GM23338 (cell line): ENCODE measurements around the gene NGEF. TPM values are rescaled to one million over a fixed set of nuclear protein-coding genes. Genes with fewer than 3 reads are reported as not detected.

Experiments
- CREB1 ChIP-seq: fragments of 250-450 bp; sonication (Bioruptor Pico); IDR thresholded peaks from 2 replicates; pipeline ENCODE4 v1.5.0; 2020; ENCODE audit warnings: low read depth, mild to moderate bottlenecking, moderate library complexity
- EZH2 ChIP-seq: fragments of 200-600 bp; sonication (generic); IDR thresholded peaks from one replicate; pipeline ENCODE4 v1.8.0; 2017; ENCODE audit warnings: antibody characterized with exemption, mild to moderate bottlenecking, low read depth; ENCODE audit not compliant: unreplicated experiment
- EZH2phosphoT487 ChIP-seq: fragments of 200-600 bp; sonication (generic); IDR thresholded peaks from one replicate; pipeline ENCODE4 v1.8.1; 2018; ENCODE audit warnings: antibody characterized with exemption; ENCODE audit not compliant: unreplicated experiment
- JUNB ChIP-seq: IDR thresholded peaks from one replicate; pipeline ENCODE4 v1.6.1; 2016; ENCODE audit warnings: antibody characterized with exemption; ENCODE audit not compliant: unreplicated experiment
- NANOG ChIP-seq: IDR thresholded peaks from 2 replicates; pipeline ENCODE4 v1.6.1; 2016; ENCODE audit warnings: antibody characterized with exemption, borderline replicate concordance
- STAT1 ChIP-seq: IDR thresholded peaks from one replicate; pipeline ENCODE4 v1.6.1; 2016; ENCODE audit warnings: antibody characterized with exemption; ENCODE audit not compliant: unreplicated experiment
- ZNF114 ChIP-seq: fragments of 250-450 bp; sonication (Bioruptor Pico); IDR thresholded peaks from 2 replicates; pipeline ENCODE4 v1.5.0; 2020; ENCODE audit warnings: mild to moderate bottlenecking, moderate library complexity
- ZNF331 ChIP-seq: fragments of 250-450 bp; sonication (Bioruptor Pico); IDR thresholded peaks from 2 replicates; pipeline ENCODE4 v1.5.0; 2020; ENCODE audit warnings: low read depth, mild to moderate bottlenecking, moderate library complexity
- polyA plus RNA-seq: library from polyadenylated mRNA; unstranded; fragments of >200 nt; fragmentation: Nextera tagmentation; extraction: Ambion mirVana; gene quantifications from 2 replicates; pipeline ENCODE4 v1.2.1, GENCODE V29; 2016
- total RNA-seq: library from RNA; depleted of rRNA; stranded (reverse); fragments of >200 nt; shearing (Covaris generic); gene quantifications from 2 replicates; pipeline ENCODE4 v1.2.3, GENCODE V29; 2014
- TF ChIP-seq, protein P1 (sequence below): fragments of 250-450 bp; sonication (Bioruptor Pico); IDR thresholded peaks from 2 replicates; pipeline ENCODE4 v1.5.0; 2020; ENCODE audit warnings: mild to moderate bottlenecking, moderate library complexity
- TF ChIP-seq, protein P2 (sequence below): IDR thresholded peaks from 2 replicates; pipeline ENCODE4 v1.6.1; 2016; ENCODE audit warnings: antibody characterized with exemption
- TF ChIP-seq, protein P3 (sequence below): IDR thresholded peaks from one replicate; pipeline ENCODE4 v1.6.1; 2018; ENCODE audit warnings: antibody characterized with exemption; ENCODE audit not compliant: unreplicated experiment
- TF ChIP-seq, protein P4 (sequence below), 2 experiments: fragments of 200-600 bp in 1 of 2; sonication (generic) in 1 of 2; conservative IDR thresholded peaks; 2 replicates each; pipeline versions ENCODE4 v1.5.1 to v1.6.1; 2016 to 2017; ENCODE audit warnings: antibody characterized with exemption in 2 of 2, low read depth in 2 of 2, mild to moderate bottlenecking in 2 of 2, moderate library complexity in 1 of 2

Gene NGEF
- total and polyA plus RNA-seq, 2 experiments from 2014 or later = 1.8 to 5.4 TPM

DNA sequence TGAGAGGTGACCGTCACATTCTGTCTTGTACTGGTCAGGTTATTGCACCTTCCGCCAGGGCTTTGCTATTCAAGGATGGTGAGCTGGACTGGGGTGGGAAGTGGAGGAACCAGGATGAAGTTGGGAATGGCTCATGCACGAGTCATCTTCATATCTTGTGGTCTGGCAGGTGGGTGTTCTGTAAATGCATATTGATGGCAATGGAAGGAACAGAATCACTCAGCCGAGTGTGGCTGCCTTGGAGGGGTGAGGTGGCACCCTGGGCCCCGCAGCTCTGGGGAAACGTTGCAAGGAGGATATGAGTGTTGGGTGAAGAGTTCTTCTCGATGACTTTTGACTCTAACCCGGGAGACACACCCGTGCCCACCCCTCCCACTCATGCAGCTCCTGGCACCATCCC, 20.6 kb upstream of the NGEF start (continued):
- TF ChIP-seq, protein P1, sequence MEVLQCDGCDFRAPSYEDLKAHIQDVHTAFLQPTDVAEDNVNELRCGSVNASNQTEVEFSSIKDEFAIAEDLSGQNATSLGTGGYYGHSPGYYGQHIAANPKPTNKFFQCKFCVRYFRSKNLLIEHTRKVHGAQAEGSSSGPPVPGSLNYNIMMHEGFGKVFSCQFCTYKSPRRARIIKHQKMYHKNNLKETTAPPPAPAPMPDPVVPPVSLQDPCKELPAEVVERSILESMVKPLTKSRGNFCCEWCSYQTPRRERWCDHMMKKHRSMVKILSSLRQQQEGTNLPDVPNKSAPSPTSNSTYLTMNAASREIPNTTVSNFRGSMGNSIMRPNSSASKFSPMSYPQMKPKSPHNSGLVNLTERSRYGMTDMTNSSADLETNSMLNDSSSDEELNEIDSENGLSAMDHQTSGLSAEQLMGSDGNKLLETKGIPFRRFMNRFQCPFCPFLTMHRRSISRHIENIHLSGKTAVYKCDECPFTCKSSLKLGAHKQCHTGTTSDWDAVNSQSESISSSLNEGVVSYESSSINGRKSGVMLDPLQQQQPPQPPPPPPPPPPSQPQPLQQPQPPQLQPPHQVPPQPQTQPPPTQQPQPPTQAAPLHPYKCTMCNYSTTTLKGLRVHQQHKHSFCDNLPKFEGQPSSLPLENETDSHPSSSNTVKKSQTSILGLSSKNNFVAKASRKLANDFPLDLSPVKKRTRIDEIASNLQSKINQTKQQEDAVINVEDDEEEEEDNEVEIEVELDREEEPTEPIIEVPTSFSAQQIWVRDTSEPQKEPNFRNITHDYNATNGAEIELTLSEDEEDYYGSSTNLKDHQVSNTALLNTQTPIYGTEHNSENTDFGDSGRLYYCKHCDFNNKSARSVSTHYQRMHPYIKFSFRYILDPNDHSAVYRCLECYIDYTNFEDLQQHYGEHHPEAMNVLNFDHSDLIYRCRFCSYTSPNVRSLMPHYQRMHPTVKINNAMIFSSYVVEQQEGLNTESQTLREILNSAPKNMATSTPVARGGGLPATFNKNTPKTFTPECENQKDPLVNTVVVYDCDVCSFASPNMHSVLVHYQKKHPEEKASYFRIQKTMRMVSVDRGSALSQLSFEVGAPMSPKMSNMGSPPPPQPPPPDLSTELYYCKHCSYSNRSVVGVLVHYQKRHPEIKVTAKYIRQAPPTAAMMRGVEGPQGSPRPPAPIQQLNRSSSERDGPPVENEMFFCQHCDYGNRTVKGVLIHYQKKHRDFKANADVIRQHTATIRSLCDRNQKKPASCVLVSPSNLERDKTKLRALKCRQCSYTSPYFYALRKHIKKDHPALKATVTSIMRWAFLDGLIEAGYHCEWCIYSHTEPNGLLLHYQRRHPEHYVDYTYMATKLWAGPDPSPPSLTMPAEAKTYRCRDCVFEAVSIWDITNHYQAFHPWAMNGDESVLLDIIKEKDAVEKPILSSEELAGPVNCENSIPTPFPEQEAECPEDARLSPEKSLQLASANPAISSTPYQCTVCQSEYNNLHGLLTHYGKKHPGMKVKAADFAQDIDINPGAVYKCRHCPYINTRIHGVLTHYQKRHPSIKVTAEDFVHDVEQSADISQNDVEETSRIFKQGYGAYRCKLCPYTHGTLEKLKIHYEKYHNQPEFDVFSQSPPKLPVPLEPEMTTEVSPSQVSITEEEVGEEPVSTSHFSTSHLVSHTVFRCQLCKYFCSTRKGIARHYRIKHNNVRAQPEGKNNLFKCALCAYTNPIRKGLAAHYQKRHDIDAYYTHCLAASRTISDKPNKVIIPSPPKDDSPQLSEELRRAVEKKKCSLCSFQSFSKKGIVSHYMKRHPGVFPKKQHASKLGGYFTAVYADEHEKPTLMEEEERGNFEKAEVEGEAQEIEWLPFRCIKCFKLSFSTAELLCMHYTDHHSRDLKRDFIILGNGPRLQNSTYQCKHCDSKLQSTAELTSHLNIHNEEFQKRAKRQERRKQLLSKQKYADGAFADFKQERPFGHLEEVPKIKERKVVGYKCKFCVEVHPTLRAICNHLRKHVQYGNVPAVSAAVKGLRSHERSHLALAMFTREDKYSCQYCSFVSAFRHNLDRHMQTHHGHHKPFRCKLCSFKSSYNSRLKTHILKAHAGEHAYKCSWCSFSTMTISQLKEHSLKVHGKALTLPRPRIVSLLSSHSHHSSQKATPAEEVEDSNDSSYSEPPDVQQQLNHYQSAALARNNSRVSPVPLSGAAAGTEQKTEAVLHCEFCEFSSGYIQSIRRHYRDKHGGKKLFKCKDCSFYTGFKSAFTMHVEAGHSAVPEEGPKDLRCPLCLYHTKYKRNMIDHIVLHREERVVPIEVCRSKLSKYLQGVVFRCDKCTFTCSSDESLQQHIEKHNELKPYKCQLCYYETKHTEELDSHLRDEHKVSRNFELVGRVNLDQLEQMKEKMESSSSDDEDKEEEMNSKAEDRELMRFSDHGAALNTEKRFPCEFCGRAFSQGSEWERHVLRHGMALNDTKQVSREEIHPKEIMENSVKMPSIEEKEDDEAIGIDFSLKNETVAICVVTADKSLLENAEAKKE (CRISPR knock-in tag) = no peak
- no peak for TF ChIP-seq EZH2
- TF ChIP-seq STAT1 = no peak
- TF ChIP-seq ZNF331 (CRISPR knock-in tag) = no peak
- TF ChIP-seq, protein P2, sequence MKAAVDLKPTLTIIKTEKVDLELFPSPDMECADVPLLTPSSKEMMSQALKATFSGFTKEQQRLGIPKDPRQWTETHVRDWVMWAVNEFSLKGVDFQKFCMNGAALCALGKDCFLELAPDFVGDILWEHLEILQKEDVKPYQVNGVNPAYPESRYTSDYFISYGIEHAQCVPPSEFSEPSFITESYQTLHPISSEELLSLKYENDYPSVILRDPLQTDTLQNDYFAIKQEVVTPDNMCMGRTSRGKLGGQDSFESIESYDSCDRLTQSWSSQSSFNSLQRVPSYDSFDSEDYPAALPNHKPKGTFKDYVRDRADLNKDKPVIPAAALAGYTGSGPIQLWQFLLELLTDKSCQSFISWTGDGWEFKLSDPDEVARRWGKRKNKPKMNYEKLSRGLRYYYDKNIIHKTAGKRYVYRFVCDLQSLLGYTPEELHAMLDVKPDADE = no peak
- no peak for TF ChIP-seq NANOG
- TF ChIP-seq, protein P3, sequence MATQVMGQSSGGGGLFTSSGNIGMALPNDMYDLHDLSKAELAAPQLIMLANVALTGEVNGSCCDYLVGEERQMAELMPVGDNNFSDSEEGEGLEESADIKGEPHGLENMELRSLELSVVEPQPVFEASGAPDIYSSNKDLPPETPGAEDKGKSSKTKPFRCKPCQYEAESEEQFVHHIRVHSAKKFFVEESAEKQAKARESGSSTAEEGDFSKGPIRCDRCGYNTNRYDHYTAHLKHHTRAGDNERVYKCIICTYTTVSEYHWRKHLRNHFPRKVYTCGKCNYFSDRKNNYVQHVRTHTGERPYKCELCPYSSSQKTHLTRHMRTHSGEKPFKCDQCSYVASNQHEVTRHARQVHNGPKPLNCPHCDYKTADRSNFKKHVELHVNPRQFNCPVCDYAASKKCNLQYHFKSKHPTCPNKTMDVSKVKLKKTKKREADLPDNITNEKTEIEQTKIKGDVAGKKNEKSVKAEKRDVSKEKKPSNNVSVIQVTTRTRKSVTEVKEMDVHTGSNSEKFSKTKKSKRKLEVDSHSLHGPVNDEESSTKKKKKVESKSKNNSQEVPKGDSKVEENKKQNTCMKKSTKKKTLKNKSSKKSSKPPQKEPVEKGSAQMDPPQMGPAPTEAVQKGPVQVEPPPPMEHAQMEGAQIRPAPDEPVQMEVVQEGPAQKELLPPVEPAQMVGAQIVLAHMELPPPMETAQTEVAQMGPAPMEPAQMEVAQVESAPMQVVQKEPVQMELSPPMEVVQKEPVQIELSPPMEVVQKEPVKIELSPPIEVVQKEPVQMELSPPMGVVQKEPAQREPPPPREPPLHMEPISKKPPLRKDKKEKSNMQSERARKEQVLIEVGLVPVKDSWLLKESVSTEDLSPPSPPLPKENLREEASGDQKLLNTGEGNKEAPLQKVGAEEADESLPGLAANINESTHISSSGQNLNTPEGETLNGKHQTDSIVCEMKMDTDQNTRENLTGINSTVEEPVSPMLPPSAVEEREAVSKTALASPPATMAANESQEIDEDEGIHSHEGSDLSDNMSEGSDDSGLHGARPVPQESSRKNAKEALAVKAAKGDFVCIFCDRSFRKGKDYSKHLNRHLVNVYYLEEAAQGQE = no peak
- no peak for TF ChIP-seq ZNF114
- no peak for TF ChIP-seq JUNB
- no peak for TF ChIP-seq CREB1 (CRISPR knock-in tag)
- TF ChIP-seq EZH2phosphoT487 = no peak
- TF ChIP-seq, protein P4, sequence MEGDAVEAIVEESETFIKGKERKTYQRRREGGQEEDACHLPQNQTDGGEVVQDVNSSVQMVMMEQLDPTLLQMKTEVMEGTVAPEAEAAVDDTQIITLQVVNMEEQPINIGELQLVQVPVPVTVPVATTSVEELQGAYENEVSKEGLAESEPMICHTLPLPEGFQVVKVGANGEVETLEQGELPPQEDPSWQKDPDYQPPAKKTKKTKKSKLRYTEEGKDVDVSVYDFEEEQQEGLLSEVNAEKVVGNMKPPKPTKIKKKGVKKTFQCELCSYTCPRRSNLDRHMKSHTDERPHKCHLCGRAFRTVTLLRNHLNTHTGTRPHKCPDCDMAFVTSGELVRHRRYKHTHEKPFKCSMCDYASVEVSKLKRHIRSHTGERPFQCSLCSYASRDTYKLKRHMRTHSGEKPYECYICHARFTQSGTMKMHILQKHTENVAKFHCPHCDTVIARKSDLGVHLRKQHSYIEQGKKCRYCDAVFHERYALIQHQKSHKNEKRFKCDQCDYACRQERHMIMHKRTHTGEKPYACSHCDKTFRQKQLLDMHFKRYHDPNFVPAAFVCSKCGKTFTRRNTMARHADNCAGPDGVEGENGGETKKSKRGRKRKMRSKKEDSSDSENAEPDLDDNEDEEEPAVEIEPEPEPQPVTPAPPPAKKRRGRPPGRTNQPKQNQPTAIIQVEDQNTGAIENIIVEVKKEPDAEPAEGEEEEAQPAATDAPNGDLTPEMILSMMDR (conservative IDR thresholded peaks at IDR 0.05; ENCODE audit: low read depth in 2 of 2) = no peak
